C4-2B (cell line): Measurements from ENCODE around the gene PLAGL2.

Source experiments
- H3K27ac ChIP-seq: fragments of 450-650 bp; 2 replicates; pipeline ENCODE4 v1.5.1; 2017
- CTCF ChIP-seq: fragments of 450-650 bp; conservative IDR thresholded peaks from 2 replicates; pipeline ENCODE4 v1.5.1; 2017; ENCODE audit warnings: mild to moderate bottlenecking
- ZFX ChIP-seq: fragments of 450-650 bp; IDR thresholded peaks from 2 replicates; pipeline ENCODE4 v1.6.1; 2017

PLAGL2 gene

GRCh38 chr20:32158943-32159660 lies 48.4 kb downstream of the PLAGL2 start:
- TF ChIP-seq CTCF (no peak), ZFX (no peak)

GRCh38 chr20:32158351-32158750 lies 49.2 kb downstream of the PLAGL2 start:
- TF ChIP-seq ZFX (no peak), CTCF (no peak)
- H3K27ac ChIP-seq: no peak overlapping the region

More at GRCh38 chr20:32158943-32159660, 48.4 kb downstream of the PLAGL2 start:
- H3K27ac ChIP-seq: no peak overlapping the region

- no peak overlapping the region for H3K27ac ChIP-seq
- TF ChIP-seq ZFX (no peak), CTCF (no peak)
Measured at GRCh38 chr20:32157611-32158010, 49.9 kb downstream of the PLAGL2 start.

- H3K27ac ChIP-seq: no peak overlapping the region
Measured at GRCh38 chr20:32155017-32155981, 52.2 kb downstream of the PLAGL2 start.

GRCh38 chr20:32153771-32154170 lies 53.8 kb downstream of the PLAGL2 start:
- TF ChIP-seq CTCF (no peak), ZFX (no peak)
- H3K27ac ChIP-seq: no peak overlapping the region

More at GRCh38 chr20:32155017-32155981, 52.2 kb downstream of the PLAGL2 start:
- TF ChIP-seq CTCF: no peak; the same call in 1 of the 2 replicates
- TF ChIP-seq ZFX: no peak

GRCh38 chr20:32153156-32153665 lies 54.3 kb downstream of the PLAGL2 start:
- H3K27ac ChIP-seq: no peak overlapping the region
- no peak for TF ChIP-seq CTCF
- TF ChIP-seq ZFX: no peak
